ENCODE measurements around the gene ADIG. TPM values are rescaled to one million over a fixed set of nuclear protein-coding genes. Genes with fewer than 3 reads are reported as not detected.
"Not testable (repeated sequence)": the region's sequence is repeated elsewhere in the genome, so short reads cannot be mapped to it uniquely, and the experiment has no call there.

Gene ADIG
- total RNA-seq, 1 donor, result not detected

- no peak for DNase-seq (ENCODE audit: low read depth in 2 of 3, low spot score in 2 of 3)
These were observed 11.1 kb upstream of the ADIG start for GRCh38 chr20:38569747-38570525.

- no peak for DNase-seq (ENCODE audit: low read depth in 2 of 3, low spot score in 2 of 3)
These were observed 7.6 kb upstream of the ADIG start for GRCh38 chr20:38573413-38573812.

GRCh38 chr20:38579219-38579910 lies 1.6 kb upstream of the ADIG start:
- no peak for DNase-seq (ENCODE audit: low read depth in 2 of 3, low spot score in 2 of 3)

- no peak for DNase-seq (ENCODE audit: low read depth in 2 of 3, low spot score in 2 of 3)
These were observed 1.1 kb upstream of the ADIG start for GRCh38 chr20:38579921-38580320.

GRCh38 chr20:38581830-38582358 lies 897 bp downstream of the ADIG start:
- no peak for DNase-seq (ENCODE audit: low read depth in 2 of 3, low spot score in 2 of 3)

- DNase-seq (ENCODE audit: low read depth in 2 of 3, low spot score in 2 of 3), result no peak
These were observed 2.3 kb downstream of the ADIG start for GRCh38 chr20:38583306-38583705.

- no peak for DNase-seq (ENCODE audit: low read depth in 2 of 3, low spot score in 2 of 3)
These were observed 3.2 kb downstream of the ADIG start for GRCh38 chr20:38584099-38584763.

GRCh38 chr20:38585404-38586180 lies 4.6 kb downstream of the ADIG start:
- DNase-seq (ENCODE audit: low read depth in 2 of 3, low spot score in 2 of 3), result no peak

GRCh38 chr20:38586181-38586525 lies 5.2 kb downstream of the ADIG start:
- DNase-seq (ENCODE audit: low read depth in 2 of 3, low spot score in 2 of 3), result no peak

GRCh38 chr20:38588303-38588702 lies 7.3 kb downstream of the ADIG start:
- DNase-seq (ENCODE audit: low read depth in 2 of 3, low spot score in 2 of 3), result no peak

- DNase-seq (ENCODE audit: low read depth in 2 of 3, low spot score in 2 of 3), result no peak
These were observed 8.4 kb downstream of the ADIG start for GRCh38 chr20:38589351-38589750.

GRCh38 chr20:38589967-38590675 lies 9.1 kb downstream of the ADIG start:
- no peak for DNase-seq (ENCODE audit: low read depth in 2 of 3, low spot score in 2 of 3)

- no peak for DNase-seq (ENCODE audit: low read depth in 2 of 3, low spot score in 2 of 3)
These were observed 9.9 kb downstream of the ADIG start for GRCh38 chr20:38590676-38591473.

GRCh38 chr20:38591474-38592410 lies 10.7 kb downstream of the ADIG start:
- no peak for DNase-seq (ENCODE audit: low read depth in 2 of 3, low spot score in 2 of 3)

- DNase-seq (ENCODE audit: low read depth in 2 of 3, low spot score in 2 of 3), result not testable (repeated sequence)
These were observed 11.4 kb downstream of the ADIG start for GRCh38 chr20:38592411-38592790.

GRCh38 chr20:38594281-38594680 lies 13.3 kb downstream of the ADIG start:
- DNase-seq (ENCODE audit: low read depth in 2 of 3, low spot score in 2 of 3), result not testable (repeated sequence)

GRCh38 chr20:38595886-38596285 lies 14.9 kb downstream of the ADIG start:
- DNase-seq (ENCODE audit: low read depth in 2 of 3, low spot score in 2 of 3), result not testable (repeated sequence)

GRCh38 chr20:38599410-38599882 lies 18.4 kb downstream of the ADIG start:
- no peak for DNase-seq (ENCODE audit: low read depth in 2 of 3, low spot score in 2 of 3)
